Measurements from ENCODE around the gene PDSS2.

- peak; percentile 48; the same call in 1 of the 2 replicates for TF ChIP-seq CEBPB (IDR thresholded peaks at IDR 0.05; ENCODE audit: low read depth, low read length)
- no peak for TF ChIP-seq CTCF (IDR thresholded peaks at IDR 0.05; ENCODE audit: control extremely low read depth in 1 of 3, insufficient read depth in 1 of 3, low read depth in 1 of 3, low read length in 3 of 3)
Observed at GRCh38 chr6:107357842-107358241, 101.5 kb downstream of the PDSS2 start.
